GM23338 (cell line): ENCODE data around the gene FDX1. TPM values are rescaled to one million over a fixed set of nuclear protein-coding genes. Genes with fewer than 3 reads are reported as not detected.

Experiments used
- ATAC-seq: fragments of 200-7000 bp; cut with Tn5 transposase; 3 replicates; pipeline ENCODE4 v1.9.1; 2020
- DNase-seq: peaks from one replicate; pipeline ENCODE4 v3.0.0-alpha.2; 2015; ENCODE audit warnings: low spot score
- H2AFZ ChIP-seq: fragments of 200-600 bp; sonication (generic); 2 replicates; pipeline ENCODE4 v1.8.0; 2016; ENCODE audit warnings: antibody characterized with exemption, mild to moderate bottlenecking, moderate library complexity
- H3F3A ChIP-seq: fragments of 200-600 bp; sonication (generic); replicated peaks from 2 replicates; pipeline ENCODE4 v1.8.0; 2017; ENCODE audit warnings: antibody characterized with exemption, mixed run types, low read depth
- H3K27ac ChIP-seq: fragments of 200-600 bp; sonication (generic); 2 replicates; pipeline ENCODE4 v1.6.1; 2016; ENCODE audit warnings: low read depth
- H3K27me3 ChIP-seq: fragments of 200-600 bp; sonication (generic); 2 replicates; pipeline ENCODE4 v1.8.0; 2016; ENCODE audit warnings: mild to moderate bottlenecking, mixed run types, moderate library complexity; ENCODE audit not compliant: insufficient read depth
- H3K36me3 ChIP-seq: fragments of 200-600 bp; sonication (generic); 2 replicates; pipeline ENCODE4 v1.8.0; 2016; ENCODE audit warnings: mild to moderate bottlenecking; ENCODE audit not compliant: insufficient read depth
- H3K4me1 ChIP-seq: fragments of 200-600 bp; sonication (generic); 2 replicates; pipeline ENCODE4 v1.8.0; 2016; ENCODE audit warnings: mild to moderate bottlenecking, moderate library complexity; ENCODE audit not compliant: insufficient read depth
- H3K4me2 ChIP-seq: fragments of 200-600 bp; sonication (generic); 2 replicates; pipeline ENCODE4 v1.7.1; 2017; ENCODE audit warnings: mixed run types
- H3K4me3 ChIP-seq: fragments of 200-600 bp; sonication (generic); 2 replicates; pipeline ENCODE4 v1.6.1; 2016; ENCODE audit warnings: mixed run types
- H3K79me2 ChIP-seq: fragments of 200-600 bp; sonication (generic); replicated peaks from 2 replicates; pipeline ENCODE4 v1.8.0; 2017; ENCODE audit warnings: mild to moderate bottlenecking; ENCODE audit not compliant: insufficient read depth
- H3K9me2 ChIP-seq: fragments of 200-600 bp; sonication (generic); 2 replicates; pipeline ENCODE4 v1.8.0; 2017; ENCODE audit not compliant: insufficient read depth
- H4K20me1 ChIP-seq: fragments of 200-600 bp; sonication (generic); replicated peaks from 2 replicates; pipeline ENCODE4 v1.8.0; 2017; ENCODE audit warnings: mild to moderate bottlenecking; ENCODE audit not compliant: insufficient read depth
- H3K27ac Mint-ChIP-seq: 2 replicates; pipeline ENCODE4 v1.8.0; 2020; ENCODE audit warnings: inconsistent platforms, mild to moderate bottlenecking, moderate library complexity, mixed read lengths
- H3K27me3 Mint-ChIP-seq: 3 replicates; pipeline ENCODE4 v1.8.0; 2022; ENCODE audit warnings: low read depth, mild to moderate bottlenecking, moderate library complexity, mixed read lengths, inconsistent platforms; ENCODE audit not compliant: insufficient read depth, poor library complexity
- H3K36me3 Mint-ChIP-seq: 3 replicates; pipeline ENCODE4 v1.8.0; 2021; ENCODE audit warnings: low read depth, mild to moderate bottlenecking, inconsistent platforms, moderate library complexity, mixed read lengths
- H3K4me1 Mint-ChIP-seq: 3 replicates; pipeline ENCODE4 v1.8.0; 2020; ENCODE audit warnings: mild to moderate bottlenecking, inconsistent platforms, mixed read lengths
- H3K4me3 Mint-ChIP-seq: 3 replicates; pipeline ENCODE4 v1.8.0; 2021; ENCODE audit warnings: moderate library complexity, mild to moderate bottlenecking, inconsistent platforms, mixed read lengths
- H3K9me3 Mint-ChIP-seq: 3 replicates; pipeline ENCODE4 v1.8.0; 2020; ENCODE audit warnings: moderate library complexity, mild to moderate bottlenecking, inconsistent platforms, mixed read lengths
- CREB1 ChIP-seq: fragments of 250-450 bp; sonication (Bioruptor Pico); IDR thresholded peaks from 2 replicates; pipeline ENCODE4 v1.5.0; 2020; ENCODE audit warnings: low read depth, mild to moderate bottlenecking, moderate library complexity
- CTCF ChIP-seq, 2 experiments: fragments of 200-600 bp in 1 of 2; sonication (generic) in 1 of 2; conservative IDR thresholded peaks; 2 replicates each; pipeline versions ENCODE4 v1.5.1 to v1.6.1; 2016 to 2017; ENCODE audit warnings: antibody characterized with exemption in 2 of 2, low read depth in 2 of 2, mild to moderate bottlenecking in 2 of 2, moderate library complexity in 1 of 2
- ETS1 ChIP-seq: IDR thresholded peaks from 2 replicates; pipeline ENCODE4 v1.6.1; 2016; ENCODE audit warnings: antibody characterized with exemption
- EZH2 ChIP-seq: fragments of 200-600 bp; sonication (generic); IDR thresholded peaks from one replicate; pipeline ENCODE4 v1.8.0; 2017; ENCODE audit warnings: antibody characterized with exemption, mild to moderate bottlenecking, low read depth; ENCODE audit not compliant: unreplicated experiment
- EZH2phosphoT487 ChIP-seq: fragments of 200-600 bp; sonication (generic); IDR thresholded peaks from one replicate; pipeline ENCODE4 v1.8.1; 2018; ENCODE audit warnings: antibody characterized with exemption; ENCODE audit not compliant: unreplicated experiment
- JUNB ChIP-seq: IDR thresholded peaks from one replicate; pipeline ENCODE4 v1.6.1; 2016; ENCODE audit warnings: antibody characterized with exemption; ENCODE audit not compliant: unreplicated experiment
- NANOG ChIP-seq: IDR thresholded peaks from 2 replicates; pipeline ENCODE4 v1.6.1; 2016; ENCODE audit warnings: antibody characterized with exemption, borderline replicate concordance
- POLR2AphosphoS5 ChIP-seq: IDR thresholded peaks from 2 replicates; pipeline ENCODE4 v1.6.1; 2016; ENCODE audit warnings: antibody characterized with exemption, low read depth
- REST ChIP-seq: IDR thresholded peaks from one replicate; pipeline ENCODE4 v1.6.1; 2018; ENCODE audit warnings: antibody characterized with exemption; ENCODE audit not compliant: unreplicated experiment
- STAT1 ChIP-seq: IDR thresholded peaks from one replicate; pipeline ENCODE4 v1.6.1; 2016; ENCODE audit warnings: antibody characterized with exemption; ENCODE audit not compliant: unreplicated experiment
- ZNF114 ChIP-seq: fragments of 250-450 bp; sonication (Bioruptor Pico); IDR thresholded peaks from 2 replicates; pipeline ENCODE4 v1.5.0; 2020; ENCODE audit warnings: mild to moderate bottlenecking, moderate library complexity
- ZNF331 ChIP-seq: fragments of 250-450 bp; sonication (Bioruptor Pico); IDR thresholded peaks from 2 replicates; pipeline ENCODE4 v1.5.0; 2020; ENCODE audit warnings: low read depth, mild to moderate bottlenecking, moderate library complexity
- ZNF462 ChIP-seq: fragments of 250-450 bp; sonication (Bioruptor Pico); IDR thresholded peaks from 2 replicates; pipeline ENCODE4 v1.5.0; 2020; ENCODE audit warnings: mild to moderate bottlenecking, moderate library complexity
- polyA plus RNA-seq: library from polyadenylated mRNA; unstranded; fragments of >200 nt; fragmentation: Nextera tagmentation; extraction: Ambion mirVana; gene quantifications from 2 replicates; pipeline ENCODE4 v1.2.1, GENCODE V29; 2016
- total RNA-seq: library from RNA; depleted of rRNA; stranded (reverse); fragments of >200 nt; shearing (Covaris generic); gene quantifications from 2 replicates; pipeline ENCODE4 v1.2.3, GENCODE V29; 2014

The FDX1 gene
- total and polyA plus RNA-seq, 2 experiments from 2014 or later: 11.1 to 15.9 TPM

- Histone ChIP-seq H3K36me3 (no peaks in the 10 kb centered on the region), H3K27me3 (peaks cover 4% of the 10 kb centered on the region; the same call in 1 of the 2 replicates), H3K4me1 (peaks cover 23% of the 10 kb centered on the region), H3K4me3 (peak overlapping the region; percentile 89), H3K9me2 (no peaks in the 10 kb centered on the region), H2AFZ (peak overlapping the region; percentile 91), H3F3A (no peaks in the 10 kb centered on the region; the same call in 1 of the 2 replicates), H4K20me1 (no peaks in the 10 kb centered on the region), H3K27ac (no peak overlapping the region), H3K79me2 (peaks cover 25% of the 10 kb centered on the region), H3K4me2 (peak overlapping the region; percentile 77)
- no peak for TF ChIP-seq ZNF462 (CRISPR knock-in tag)
- no peak for TF ChIP-seq CTCF (conservative IDR thresholded peaks at IDR 0.05; ENCODE audit: low read depth in 2 of 2)
- no peak for TF ChIP-seq NANOG
- no peak for TF ChIP-seq POLR2AphosphoS5
- no peak for TF ChIP-seq ETS1
- TF ChIP-seq JUNB: no peak
- TF ChIP-seq ZNF331 (CRISPR knock-in tag): no peak
- TF ChIP-seq STAT1: no peak
- no peak for TF ChIP-seq CREB1 (CRISPR knock-in tag)
- TF ChIP-seq EZH2phosphoT487: no peak
- no peak for TF ChIP-seq REST
- no peak for TF ChIP-seq EZH2
- TF ChIP-seq ZNF114: no peak
- Mint-ChIP-seq H3K4me3 (peak overlapping the region; percentile 78), H3K36me3 (no peaks in the 10 kb centered on the region), H3K4me1 (peaks cover 25% of the 10 kb centered on the region; the same call in 2 of the 3 replicates), H3K9me3 (no peaks in the 10 kb centered on the region), H3K27me3 (no peaks in the 10 kb centered on the region), H3K27ac (no peak overlapping the region)
- no peak for DNase-seq
- ATAC-seq: no peak
Measured at GRCh38 chr11:110428956-110429730, 605 bp upstream of the FDX1 start.
